ENCODE results near the gene DOK3. TPM values are rescaled to one million over a fixed set of nuclear protein-coding genes. Genes with fewer than 3 reads are reported as not detected.

The DOK3 gene
- total and polyA plus RNA-seq, 10 of the 15 experiments (the other 5 are each of a cell fraction or from before 2014, with no cell fraction given), result 6.6 to 107 (median 52.1) TPM

DNA sequence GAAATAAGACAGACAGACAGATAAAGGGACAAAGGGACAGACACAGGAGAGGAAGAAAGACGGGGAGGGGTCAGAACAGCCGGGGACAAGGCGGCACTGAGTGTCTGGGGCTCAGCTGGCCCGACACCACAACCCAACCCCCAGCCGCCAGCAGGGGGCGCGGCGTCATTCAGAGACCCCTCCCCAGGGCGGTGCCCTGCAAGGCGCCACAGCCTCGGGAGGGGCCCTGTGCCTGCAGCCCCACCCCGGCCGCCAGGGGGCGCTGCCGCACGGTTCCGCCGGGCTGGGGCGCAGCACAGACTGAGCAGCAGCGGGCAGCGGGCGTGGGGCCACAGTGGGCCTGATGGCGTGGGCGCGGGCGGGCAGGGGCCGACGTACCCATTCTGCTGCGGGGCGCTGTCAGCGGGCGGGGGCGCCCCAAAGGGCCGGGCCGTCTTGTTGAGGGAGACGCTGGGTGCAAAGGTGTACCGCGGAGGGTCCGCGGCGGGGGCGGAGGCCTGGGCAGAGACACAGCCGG is 18.1 kb downstream of the DOK3 start (continued):
- TF ChIP-seq, protein P1, sequence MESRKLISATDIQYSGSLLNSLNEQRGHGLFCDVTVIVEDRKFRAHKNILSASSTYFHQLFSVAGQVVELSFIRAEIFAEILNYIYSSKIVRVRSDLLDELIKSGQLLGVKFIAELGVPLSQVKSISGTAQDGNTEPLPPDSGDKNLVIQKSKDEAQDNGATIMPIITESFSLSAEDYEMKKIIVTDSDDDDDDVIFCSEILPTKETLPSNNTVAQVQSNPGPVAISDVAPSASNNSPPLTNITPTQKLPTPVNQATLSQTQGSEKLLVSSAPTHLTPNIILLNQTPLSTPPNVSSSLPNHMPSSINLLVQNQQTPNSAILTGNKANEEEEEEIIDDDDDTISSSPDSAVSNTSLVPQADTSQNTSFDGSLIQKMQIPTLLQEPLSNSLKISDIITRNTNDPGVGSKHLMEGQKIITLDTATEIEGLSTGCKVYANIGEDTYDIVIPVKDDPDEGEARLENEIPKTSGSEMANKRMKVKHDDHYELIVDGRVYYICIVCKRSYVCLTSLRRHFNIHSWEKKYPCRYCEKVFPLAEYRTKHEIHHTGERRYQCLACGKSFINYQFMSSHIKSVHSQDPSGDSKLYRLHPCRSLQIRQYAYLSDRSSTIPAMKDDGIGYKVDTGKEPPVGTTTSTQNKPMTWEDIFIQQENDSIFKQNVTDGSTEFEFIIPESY (IDR thresholded peaks at IDR 0.05), result peak; percentile 99
- TF ChIP-seq ATF7 (IDR thresholded peaks at IDR 0.05; ENCODE audit: low read depth) (no peak), ZNF274 (IDR thresholded peaks at IDR 0.05; ENCODE audit: insufficient read depth, insufficient read length) (no peak), RBBP5 (conservative IDR thresholded peaks at IDR 0.05) (no peak), BMI1 (IDR thresholded peaks at IDR 0.05; ENCODE audit: borderline replicate concordance) (no peak), YY1 (IDR thresholded peaks at IDR 0.05; ENCODE audit: low read depth, low read length) (no peak), NFYB (IDR thresholded peaks at IDR 0.05; ENCODE audit: insufficient read depth, low read depth, low read length) (no peak)

DNA sequence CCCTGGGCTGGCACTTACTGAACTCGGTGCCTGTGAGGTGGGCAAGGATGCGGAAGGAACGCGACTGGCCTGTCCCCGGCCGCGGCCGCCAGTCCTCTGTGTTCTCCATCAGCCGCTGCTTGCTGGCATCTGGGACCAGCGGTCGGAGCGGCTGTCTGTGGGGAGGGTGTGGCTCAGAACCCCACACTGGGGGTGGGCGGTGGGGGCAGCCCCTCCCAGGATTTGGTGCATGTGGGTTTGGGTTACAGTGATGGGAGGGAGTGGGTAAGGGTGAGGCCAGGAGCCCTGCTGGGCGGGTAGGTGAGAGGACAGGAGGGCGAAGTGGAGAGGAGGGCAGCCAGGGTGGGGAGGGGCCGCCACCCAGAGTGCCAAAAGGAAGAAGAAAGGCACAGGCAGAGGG is 18.6 kb downstream of the DOK3 start:
- Histone ChIP-seq H3K4me2 (ENCODE audit: control insufficient read depth, insufficient read depth) (no peak overlapping the region), H2AFZ (ENCODE audit: control insufficient read depth, low read depth, low read length) (no peak overlapping the region), H3K4me3 (no peak overlapping the region), H3K9ac (ENCODE audit: control insufficient read depth, insufficient read depth, low read length) (no peak overlapping the region), H3K9me3 (replicated peaks; ENCODE audit: control insufficient read depth, insufficient read depth, low read length) (no peaks in the 10 kb centered on the region), H4K20me1 (ENCODE audit: control insufficient read depth, insufficient read depth) (no peaks in the 10 kb centered on the region), H3K27me3 (replicated peaks in 1 of 2; ENCODE audit: control insufficient read depth in 2 of 2, insufficient read depth in 2 of 2, low read length in 1 of 2) (no peaks in the 10 kb centered on the region), H3K36me3 (ENCODE audit: control insufficient read depth in 2 of 2, insufficient read depth in 2 of 2, low read length in 1 of 2) (peaks cover 0 to 6% of the 10 kb centered on the region in 2 experiments; a peak in 2 of 4 replicates), H3K79me2 (ENCODE audit: control insufficient read depth, insufficient read depth, low read length) (peaks cover 2% of the 10 kb centered on the region; the same call in 1 of the 2 replicates), H3K27ac (ENCODE audit: control insufficient read depth, insufficient read depth) (no peak overlapping the region), H3K4me1 (ENCODE audit: control insufficient read depth, insufficient read depth, low read length) (peaks cover 21% of the 10 kb centered on the region)
- no peak for FAIRE-seq
- no TSS peak for BruUV-seq (replicated peaks)
- ChIA-PET SMC1A (ENCODE audit: uncharacterized antibody, unreplicated experiment) (no interaction called here), POLR2A (no interaction called here), RAD21 (ENCODE audit: unreplicated experiment) (no interaction called here), CTCF (no interaction called here)
- intact Hi-C loops (cut with micrococcal nuclease; ENCODE audit: unreplicated experiment), result no loop called here
- in situ Hi-C loops (cut with MboI), result no loop called here
- no peak for DNase-seq (ENCODE audit: low read depth, low spot score)
- no peak for ATAC-seq
- WGBS (ENCODE audit: insufficient coverage, insufficient replicate concordance, low lambda C conversion rate, missing lambda C conversion rate), result 86% methylated on average over 7 of the region's 16 CpGs
- TF ChIP-seq FOXM1 (IDR thresholded peaks at IDR 0.05; ENCODE audit: low read depth, low read length) (no peak), ZZZ3 (IDR thresholded peaks at IDR 0.05; ENCODE audit: control insufficient read depth, insufficient read length, low read depth) (no peak), PAX8 (IDR thresholded peaks at IDR 0.05) (no peak), FOXK2 (IDR thresholded peaks at IDR 0.05) (no peak), RAD51 (IDR thresholded peaks at IDR 0.05) (no peak), KAT2A (conservative IDR thresholded peaks at IDR 0.05; ENCODE audit: control insufficient read depth, low read depth, low read length) (no peak)
- TF ChIP-seq, protein P2, sequence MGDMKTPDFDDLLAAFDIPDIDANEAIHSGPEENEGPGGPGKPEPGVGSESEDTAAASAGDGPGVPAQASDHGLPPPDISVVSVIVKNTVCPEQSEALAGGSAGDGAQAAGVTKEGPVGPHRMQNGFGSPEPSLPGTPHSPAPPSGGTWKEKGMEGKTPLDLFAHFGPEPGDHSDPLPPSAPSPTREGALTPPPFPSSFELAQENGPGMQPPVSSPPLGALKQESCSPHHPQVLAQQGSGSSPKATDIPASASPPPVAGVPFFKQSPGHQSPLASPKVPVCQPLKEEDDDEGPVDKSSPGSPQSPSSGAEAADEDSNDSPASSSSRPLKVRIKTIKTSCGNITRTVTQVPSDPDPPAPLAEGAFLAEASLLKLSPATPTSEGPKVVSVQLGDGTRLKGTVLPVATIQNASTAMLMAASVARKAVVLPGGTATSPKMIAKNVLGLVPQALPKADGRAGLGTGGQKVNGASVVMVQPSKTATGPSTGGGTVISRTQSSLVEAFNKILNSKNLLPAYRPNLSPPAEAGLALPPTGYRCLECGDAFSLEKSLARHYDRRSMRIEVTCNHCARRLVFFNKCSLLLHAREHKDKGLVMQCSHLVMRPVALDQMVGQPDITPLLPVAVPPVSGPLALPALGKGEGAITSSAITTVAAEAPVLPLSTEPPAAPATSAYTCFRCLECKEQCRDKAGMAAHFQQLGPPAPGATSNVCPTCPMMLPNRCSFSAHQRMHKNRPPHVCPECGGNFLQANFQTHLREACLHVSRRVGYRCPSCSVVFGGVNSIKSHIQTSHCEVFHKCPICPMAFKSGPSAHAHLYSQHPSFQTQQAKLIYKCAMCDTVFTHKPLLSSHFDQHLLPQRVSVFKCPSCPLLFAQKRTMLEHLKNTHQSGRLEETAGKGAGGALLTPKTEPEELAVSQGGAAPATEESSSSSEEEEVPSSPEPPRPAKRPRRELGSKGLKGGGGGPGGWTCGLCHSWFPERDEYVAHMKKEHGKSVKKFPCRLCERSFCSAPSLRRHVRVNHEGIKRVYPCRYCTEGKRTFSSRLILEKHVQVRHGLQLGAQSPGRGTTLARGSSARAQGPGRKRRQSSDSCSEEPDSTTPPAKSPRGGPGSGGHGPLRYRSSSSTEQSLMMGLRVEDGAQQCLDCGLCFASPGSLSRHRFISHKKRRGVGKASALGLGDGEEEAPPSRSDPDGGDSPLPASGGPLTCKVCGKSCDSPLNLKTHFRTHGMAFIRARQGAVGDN (IDR thresholded peaks at IDR 0.05), result no peak
- TF ChIP-seq, protein P3, sequence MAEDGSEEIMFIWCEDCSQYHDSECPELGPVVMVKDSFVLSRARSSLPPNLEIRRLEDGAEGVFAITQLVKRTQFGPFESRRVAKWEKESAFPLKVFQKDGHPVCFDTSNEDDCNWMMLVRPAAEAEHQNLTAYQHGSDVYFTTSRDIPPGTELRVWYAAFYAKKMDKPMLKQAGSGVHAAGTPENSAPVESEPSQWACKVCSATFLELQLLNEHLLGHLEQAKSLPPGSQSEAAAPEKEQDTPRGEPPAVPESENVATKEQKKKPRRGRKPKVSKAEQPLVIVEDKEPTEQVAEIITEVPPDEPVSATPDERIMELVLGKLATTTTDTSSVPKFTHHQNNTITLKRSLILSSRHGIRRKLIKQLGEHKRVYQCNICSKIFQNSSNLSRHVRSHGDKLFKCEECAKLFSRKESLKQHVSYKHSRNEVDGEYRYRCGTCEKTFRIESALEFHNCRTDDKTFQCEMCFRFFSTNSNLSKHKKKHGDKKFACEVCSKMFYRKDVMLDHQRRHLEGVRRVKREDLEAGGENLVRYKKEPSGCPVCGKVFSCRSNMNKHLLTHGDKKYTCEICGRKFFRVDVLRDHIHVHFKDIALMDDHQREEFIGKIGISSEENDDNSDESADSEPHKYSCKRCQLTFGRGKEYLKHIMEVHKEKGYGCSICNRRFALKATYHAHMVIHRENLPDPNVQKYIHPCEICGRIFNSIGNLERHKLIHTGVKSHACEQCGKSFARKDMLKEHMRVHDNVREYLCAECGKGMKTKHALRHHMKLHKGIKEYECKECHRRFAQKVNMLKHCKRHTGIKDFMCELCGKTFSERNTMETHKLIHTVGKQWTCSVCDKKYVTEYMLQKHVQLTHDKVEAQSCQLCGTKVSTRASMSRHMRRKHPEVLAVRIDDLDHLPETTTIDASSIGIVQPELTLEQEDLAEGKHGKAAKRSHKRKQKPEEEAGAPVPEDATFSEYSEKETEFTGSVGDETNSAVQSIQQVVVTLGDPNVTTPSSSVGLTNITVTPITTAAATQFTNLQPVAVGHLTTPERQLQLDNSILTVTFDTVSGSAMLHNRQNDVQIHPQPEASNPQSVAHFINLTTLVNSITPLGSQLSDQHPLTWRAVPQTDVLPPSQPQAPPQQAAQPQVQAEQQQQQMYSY (CRISPR knock-in tag; IDR thresholded peaks at IDR 0.05), result no peak

Measured in GM12878 (cell line).